Ishikawa (cell line): ENCODE measurements around the gene LPAR2.

Experiments used
- CEBPB ChIP-seq: IDR thresholded peaks from 2 replicates; pipeline ENCODE4 v1.6.1; 2012
- CREB1 ChIP-seq: IDR thresholded peaks from 2 replicates; pipeline ENCODE4 v1.6.1; 2012; ENCODE audit warnings: low read depth
- EGR1 ChIP-seq: IDR thresholded peaks from 2 replicates; pipeline ENCODE4 v1.6.1; 2012
- EP300 ChIP-seq: IDR thresholded peaks from 2 replicates; pipeline ENCODE4 v1.6.1; 2012; ENCODE audit warnings: borderline replicate concordance
- FOXM1 ChIP-seq: IDR thresholded peaks from 2 replicates; pipeline ENCODE4 v1.6.1; 2012; ENCODE audit warnings: low read depth, borderline replicate concordance
- MAX ChIP-seq: IDR thresholded peaks from 2 replicates; pipeline ENCODE4 v1.6.1; 2012
- NFIC ChIP-seq: IDR thresholded peaks from 2 replicates; pipeline ENCODE4 v1.6.1; 2012
- RAD21 ChIP-seq: IDR thresholded peaks from 2 replicates; pipeline ENCODE4 v1.6.1; 2012; ENCODE audit warnings: low read depth
- REST ChIP-seq: IDR thresholded peaks from 2 replicates; pipeline ENCODE4 v1.6.1; 2012; ENCODE audit warnings: low read depth, mild to moderate bottlenecking
- TAF1 ChIP-seq: IDR thresholded peaks from 2 replicates; pipeline ENCODE4 v1.6.1; 2012; ENCODE audit warnings: low read depth, mild to moderate bottlenecking
- TCF12 ChIP-seq: IDR thresholded peaks from 2 replicates; pipeline ENCODE4 v1.6.1; 2012; ENCODE audit warnings: low read depth
- TEAD4 ChIP-seq: IDR thresholded peaks from 2 replicates; pipeline ENCODE4 v1.6.1; 2012
- USF1 ChIP-seq: IDR thresholded peaks from 2 replicates; pipeline ENCODE4 v1.6.1; 2012
- YY1 ChIP-seq: IDR thresholded peaks from 2 replicates; pipeline ENCODE4 v1.6.1; 2012; ENCODE audit warnings: low read depth
- ZBTB7A ChIP-seq: IDR thresholded peaks from 2 replicates; pipeline ENCODE4 v1.6.1; 2012; ENCODE audit warnings: low read depth

LPAR2 gene

GRCh38 chr19:19602136-19602712, 25.8 kb downstream of the LPAR2 start:
- TF ChIP-seq TCF12 (no peak), REST (no peak), EGR1 (no peak), NFIC (no peak), USF1 (no peak), TEAD4 (no peak), CREB1 (no peak), ZBTB7A (no peak), TAF1 (no peak), FOXM1 (no peak), CEBPB (no peak), RAD21 (no peak), EP300 (no peak)

DNA sequence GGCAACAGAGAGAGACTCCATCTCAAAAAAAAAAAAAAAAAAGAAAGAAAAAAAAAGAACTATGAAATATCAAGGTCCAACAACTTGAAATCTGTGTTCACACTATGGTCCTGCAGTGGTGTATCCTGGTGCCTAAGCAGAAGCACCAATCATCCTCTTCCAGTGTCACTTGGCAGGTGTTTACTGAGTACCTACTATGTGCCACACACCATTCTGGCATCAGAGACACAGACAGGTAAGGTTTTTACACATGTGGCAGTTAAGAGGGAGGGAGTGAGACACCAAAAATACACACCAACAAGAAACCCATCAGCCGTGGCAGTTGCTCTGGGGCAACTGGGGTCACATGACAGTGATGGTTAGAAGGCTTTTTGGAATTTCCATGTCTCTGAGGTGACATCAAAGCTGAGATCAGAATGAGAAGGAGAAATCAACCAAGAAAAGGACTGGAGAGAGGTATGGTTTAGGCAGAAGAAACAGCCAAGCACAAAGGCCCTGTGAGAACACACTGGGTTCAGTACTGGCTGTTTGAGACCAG, 27.2 kb downstream of the LPAR2 start:
- TF ChIP-seq ZBTB7A (no peak), NFIC (no peak), TAF1 (no peak), TCF12 (no peak), CREB1 (no peak), MAX (no peak), TEAD4 (no peak), FOXM1 (no peak), RAD21 (no peak), CEBPB (no peak), EP300 (no peak), USF1 (no peak)

DNA sequence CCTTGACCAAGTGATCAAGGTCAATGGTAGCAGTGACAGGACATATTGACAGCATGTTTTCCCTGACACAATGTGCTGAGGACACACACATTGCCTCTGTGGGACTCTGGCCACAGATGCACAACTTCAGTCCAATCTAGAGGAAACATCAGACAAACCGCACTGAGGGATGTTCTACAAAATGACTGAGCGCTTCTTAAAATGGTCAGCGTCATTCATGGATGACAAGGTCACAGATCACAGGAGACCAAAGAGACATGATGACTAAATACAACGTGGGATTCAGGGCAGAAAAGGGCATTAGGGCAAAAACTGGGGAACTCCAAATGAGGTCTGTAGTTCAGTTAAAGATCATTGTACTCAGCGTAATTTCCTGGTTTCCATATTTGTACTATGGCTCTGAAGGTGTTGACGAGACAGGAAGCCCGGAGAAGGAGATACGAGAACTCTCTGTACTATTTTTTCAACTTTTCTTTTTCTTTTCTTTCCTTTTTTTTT, 30.2 kb downstream of the LPAR2 start:
- TF ChIP-seq MAX (no peak), YY1 (no peak), ZBTB7A (no peak), EGR1 (no peak), REST (no peak), TCF12 (no peak), USF1 (no peak), EP300 (no peak), CREB1 (no peak), RAD21 (no peak)

DNA sequence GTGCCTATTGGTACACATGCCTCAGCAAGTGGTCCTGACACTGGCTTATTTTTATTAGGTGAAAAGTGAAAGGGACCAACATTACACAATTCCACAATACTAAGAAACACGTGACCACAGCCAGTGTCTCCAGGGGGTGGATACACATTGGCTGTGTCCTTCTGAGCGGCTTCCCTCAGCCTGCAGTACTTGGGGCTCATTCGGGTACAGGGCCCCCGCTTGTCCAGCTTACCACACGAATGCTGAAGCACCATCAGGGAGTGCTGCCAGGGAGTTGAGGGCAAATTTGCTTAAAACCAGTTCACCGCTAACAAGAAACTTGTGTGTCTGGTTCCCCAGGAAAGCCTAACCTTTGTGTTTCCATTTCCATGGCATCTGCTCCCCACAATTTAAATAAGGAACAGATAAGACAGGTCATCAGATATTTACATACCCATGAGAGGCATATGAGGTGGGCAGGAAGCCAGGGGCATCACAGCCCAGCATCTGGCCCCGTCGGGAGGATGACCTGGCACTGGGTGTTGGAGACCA, 32.8 kb downstream of the LPAR2 start:
- TF ChIP-seq EGR1 (no peak), EP300 (no peak), MAX (no peak), NFIC (no peak)

DNA sequence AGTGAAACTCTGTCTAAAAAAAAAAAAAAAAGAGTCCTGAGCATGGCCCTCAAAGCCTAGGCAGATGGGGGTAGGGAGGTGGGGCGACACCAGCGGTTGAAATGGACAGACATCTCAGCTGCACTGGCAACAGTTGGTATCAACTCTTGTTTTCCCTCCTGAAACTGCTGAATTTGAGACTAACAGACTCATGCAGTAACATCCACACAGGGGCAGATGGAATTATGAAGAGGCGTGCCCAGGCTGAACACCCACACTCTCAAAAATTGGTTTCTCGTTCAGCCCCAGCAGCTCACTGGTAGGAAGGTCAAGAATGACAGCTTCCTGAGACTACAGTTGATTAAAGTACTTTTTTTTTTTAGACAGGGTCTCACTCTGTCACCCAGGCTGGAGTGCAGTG, 33.6 kb downstream of the LPAR2 start:
- TF ChIP-seq EGR1, result no peak
- no peak for TF ChIP-seq MAX
- no peak for TF ChIP-seq CREB1
- TF ChIP-seq TCF12, result no peak
- no peak for TF ChIP-seq TEAD4
- no peak for TF ChIP-seq REST
- TF ChIP-seq ZBTB7A, result no peak
- TF ChIP-seq USF1, result no peak
- no peak for TF ChIP-seq RAD21
- no peak for TF ChIP-seq NFIC
- TF ChIP-seq YY1, result no peak
- no peak for TF ChIP-seq TAF1
